Astrocyte (in vitro differentiated cells and primary cell): ENCODE measurements around the gene PRSS8. TPM values are rescaled to one million over a fixed set of nuclear protein-coding genes. Genes with fewer than 3 reads are reported as not detected.

Experiments used
- DNase-seq: peaks from one replicate; pipeline ENCODE4 v3.0.0-alpha.2; 2010; ENCODE audit warnings: low read depth
- FAIRE-seq: peaks from 2 replicates; lab custom pipeline; 2011; peaks lifted over from hg19 to GRCh38; lab: Jason Lieb, UNC
- H2AFZ ChIP-seq: 2 replicates; pipeline ENCODE4 v1.6.0; 2012; ENCODE audit warnings: low read depth, low read length, inconsistent platforms
- H3K27ac ChIP-seq: 2 replicates; pipeline ENCODE4 v1.5.1; 2011; ENCODE audit warnings: low read depth, low read length, inconsistent platforms
- H3K27me3 ChIP-seq: 2 replicates; pipeline ENCODE4 v1.6.0; 2011; ENCODE audit warnings: low read length, inconsistent platforms; ENCODE audit not compliant: insufficient read depth
- H3K36me3 ChIP-seq: 2 replicates; pipeline ENCODE4 v1.5.1; 2011; ENCODE audit warnings: low read length, inconsistent platforms; ENCODE audit not compliant: insufficient read depth
- H3K4me1 ChIP-seq: 2 replicates; pipeline ENCODE4 v1.5.1; 2011; ENCODE audit warnings: low read length, inconsistent platforms; ENCODE audit not compliant: insufficient read depth
- H3K4me2 ChIP-seq: 2 replicates; pipeline ENCODE4 v1.6.0; 2012; ENCODE audit warnings: low read length, inconsistent platforms
- H3K4me3 ChIP-seq: 2 replicates; pipeline ENCODE4 v1.5.1; 2011; ENCODE audit warnings: low read depth, mild to moderate bottlenecking, low read length, inconsistent platforms; ENCODE audit not compliant: insufficient read depth
- H3K79me2 ChIP-seq: 2 replicates; pipeline ENCODE4 v1.6.0; 2012; ENCODE audit warnings: mild to moderate bottlenecking, low read length, inconsistent platforms; ENCODE audit not compliant: insufficient read depth
- H3K9ac ChIP-seq: 2 replicates; pipeline ENCODE4 v1.6.0; 2012; ENCODE audit warnings: mild to moderate bottlenecking, low read length, inconsistent platforms
- H3K9me3 ChIP-seq: 2 replicates; pipeline ENCODE4 v1.5.1; 2012; ENCODE audit warnings: low read depth, mild to moderate bottlenecking, low read length, inconsistent platforms; ENCODE audit not compliant: insufficient read depth
- H4K20me1 ChIP-seq: 2 replicates; pipeline ENCODE4 v1.6.0; 2012; ENCODE audit warnings: low read length, inconsistent platforms; ENCODE audit not compliant: insufficient read depth
- H3K27ac Mint-ChIP-seq: one replicate; pipeline ENCODE4 v1.8.0; 2021; ENCODE audit warnings: mild to moderate bottlenecking, mixed read lengths; ENCODE audit not compliant: unreplicated experiment
- H3K27me3 Mint-ChIP-seq: one replicate; pipeline ENCODE4 v1.8.0; 2021; ENCODE audit warnings: low read depth, mixed read lengths; ENCODE audit not compliant: unreplicated experiment
- H3K36me3 Mint-ChIP-seq: one replicate; pipeline ENCODE4 v1.8.0; 2021; ENCODE audit warnings: low read depth, mixed read lengths; ENCODE audit not compliant: unreplicated experiment
- H3K4me1 Mint-ChIP-seq: one replicate; pipeline ENCODE4 v1.8.0; 2021; ENCODE audit warnings: low read depth, mixed read lengths; ENCODE audit not compliant: unreplicated experiment
- H3K4me3 Mint-ChIP-seq: one replicate; pipeline ENCODE4 v1.8.0; 2021; ENCODE audit warnings: mild to moderate bottlenecking, moderate library complexity, mixed read lengths; ENCODE audit not compliant: unreplicated experiment
- H3K9me3 Mint-ChIP-seq: one replicate; pipeline ENCODE4 v1.8.0; 2021; ENCODE audit warnings: mild to moderate bottlenecking, mixed read lengths; ENCODE audit not compliant: unreplicated experiment
- EZH2 ChIP-seq: IDR thresholded peaks from 2 replicates; pipeline ENCODE4 v1.6.1; 2012; ENCODE audit warnings: mild to moderate bottlenecking, low read length, inconsistent platforms; ENCODE audit not compliant: insufficient read depth
- total RNA-seq: library from RNA; stranded (reverse); gene quantifications from 2 replicates; pipeline ENCODE4 v1.2.1, GENCODE V29; 2021
- TF ChIP-seq, protein P1 (sequence below): IDR thresholded peaks from 2 replicates; pipeline ENCODE4 v1.5.1; 2011; ENCODE audit warnings: low read depth, mild to moderate bottlenecking, inconsistent platforms, low read length, moderate library complexity; ENCODE audit not compliant: insufficient read depth

Gene PRSS8
- total RNA-seq, 1 donor from 2014 or later: 9.5 TPM

- Mint-ChIP-seq H3K4me1 (peaks cover 7% of the 10 kb centered on the region), H3K9me3 (no peaks in the 10 kb centered on the region), H3K36me3 (peaks cover 14% of the 10 kb centered on the region), H3K27me3 (no peaks in the 10 kb centered on the region), H3K27ac (no peak overlapping the region), H3K4me3 (no peak overlapping the region)
- Histone ChIP-seq H3K79me2 (peaks cover 31% of the 10 kb centered on the region), H3K4me1 (peaks cover 8% of the 10 kb centered on the region), H3K4me2 (no peak overlapping the region), H3K36me3 (peaks cover 8% of the 10 kb centered on the region), H3K27me3 (no peaks in the 10 kb centered on the region), H4K20me1 (peaks cover 36% of the 10 kb centered on the region), H3K9ac (no peak overlapping the region), H3K9me3 (no peaks in the 10 kb centered on the region), H2AFZ (no peak overlapping the region), H3K27ac (no peak overlapping the region), H3K4me3 (no peak overlapping the region)
- TF ChIP-seq, protein P1, sequence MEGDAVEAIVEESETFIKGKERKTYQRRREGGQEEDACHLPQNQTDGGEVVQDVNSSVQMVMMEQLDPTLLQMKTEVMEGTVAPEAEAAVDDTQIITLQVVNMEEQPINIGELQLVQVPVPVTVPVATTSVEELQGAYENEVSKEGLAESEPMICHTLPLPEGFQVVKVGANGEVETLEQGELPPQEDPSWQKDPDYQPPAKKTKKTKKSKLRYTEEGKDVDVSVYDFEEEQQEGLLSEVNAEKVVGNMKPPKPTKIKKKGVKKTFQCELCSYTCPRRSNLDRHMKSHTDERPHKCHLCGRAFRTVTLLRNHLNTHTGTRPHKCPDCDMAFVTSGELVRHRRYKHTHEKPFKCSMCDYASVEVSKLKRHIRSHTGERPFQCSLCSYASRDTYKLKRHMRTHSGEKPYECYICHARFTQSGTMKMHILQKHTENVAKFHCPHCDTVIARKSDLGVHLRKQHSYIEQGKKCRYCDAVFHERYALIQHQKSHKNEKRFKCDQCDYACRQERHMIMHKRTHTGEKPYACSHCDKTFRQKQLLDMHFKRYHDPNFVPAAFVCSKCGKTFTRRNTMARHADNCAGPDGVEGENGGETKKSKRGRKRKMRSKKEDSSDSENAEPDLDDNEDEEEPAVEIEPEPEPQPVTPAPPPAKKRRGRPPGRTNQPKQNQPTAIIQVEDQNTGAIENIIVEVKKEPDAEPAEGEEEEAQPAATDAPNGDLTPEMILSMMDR: no peak
- no peak for TF ChIP-seq EZH2
- DNase-seq (no peak), FAIRE-seq (no peak)
These were observed 48.0 kb downstream of the PRSS8 start for GRCh38 chr16:31087481-31087880.

- peaks cover 14% of the 10 kb centered on the region for H3K36me3 Mint-ChIP-seq
- H3K4me1 ChIP-seq: peaks cover 8% of the 10 kb centered on the region
- H3K36me3 ChIP-seq: peaks cover 8% of the 10 kb centered on the region
- H3K4me3 ChIP-seq: no peak overlapping the region
- H3K79me2 ChIP-seq: peaks cover 34% of the 10 kb centered on the region
- H3K27ac Mint-ChIP-seq: no peak overlapping the region
- H3K4me2 ChIP-seq: no peak overlapping the region
- FAIRE-seq: no peak
- peaks cover 7% of the 10 kb centered on the region for H3K4me1 Mint-ChIP-seq
- H3K4me3 Mint-ChIP-seq: no peak overlapping the region
- no peak overlapping the region for H3K9ac ChIP-seq
- H3K27me3 ChIP-seq: no peaks in the 10 kb centered on the region
- no peaks in the 10 kb centered on the region for H3K9me3 ChIP-seq
- no peak overlapping the region for H2AFZ ChIP-seq
- TF ChIP-seq EZH2: no peak
- TF ChIP-seq, protein P1: no peak
- H3K27me3 Mint-ChIP-seq: no peaks in the 10 kb centered on the region
- no peak overlapping the region for H3K27ac ChIP-seq
- H4K20me1 ChIP-seq: peaks cover 42% of the 10 kb centered on the region
- DNase-seq: no peak
- H3K9me3 Mint-ChIP-seq: no peaks in the 10 kb centered on the region
These were observed 49.0 kb downstream of the PRSS8 start for GRCh38 chr16:31086629-31086906.

DNA sequence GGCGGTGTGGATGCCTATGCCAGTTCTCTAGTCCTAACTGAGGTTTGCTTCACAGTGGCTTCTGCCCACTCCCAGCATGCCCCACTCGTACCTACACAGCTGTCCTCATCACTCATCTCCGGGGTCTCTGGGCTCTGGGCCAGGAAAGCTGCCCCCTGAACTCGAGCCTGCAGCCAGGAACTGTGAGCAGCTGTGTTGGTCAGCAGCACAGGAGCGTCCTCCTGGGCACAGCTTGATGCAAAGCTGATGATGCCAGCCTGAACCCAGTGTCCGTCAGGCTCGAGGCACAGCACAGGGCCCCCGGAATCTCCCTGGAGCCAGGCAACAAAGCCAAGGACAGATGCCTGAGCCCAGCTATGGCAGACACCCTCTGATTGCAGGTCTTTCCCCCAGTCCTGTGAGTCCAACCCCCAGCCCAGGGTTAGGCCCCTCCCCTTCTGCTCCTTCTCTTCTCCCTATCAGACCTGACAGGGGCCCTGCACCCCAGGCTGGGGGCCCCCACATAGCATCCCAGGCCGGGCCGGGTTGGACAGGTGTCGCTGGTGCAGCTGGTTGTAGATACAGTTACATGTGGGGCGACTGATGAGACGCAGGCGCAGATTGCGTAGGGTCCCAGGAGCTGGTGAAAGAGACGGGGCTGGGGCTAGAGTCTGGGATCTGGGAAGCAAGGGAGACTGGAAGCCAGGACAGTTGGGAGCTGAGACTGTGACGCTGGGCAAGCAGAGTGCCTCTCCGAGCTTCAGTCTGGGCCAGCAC, 49.5 kb downstream of the PRSS8 start:
- no peak for FAIRE-seq
- no peak for TF ChIP-seq EZH2
- TF ChIP-seq, protein P1: no peak
- peak overlapping the region; percentile 40 for H3K4me3 Mint-ChIP-seq
- H3K36me3 ChIP-seq: peaks cover 5% of the 10 kb centered on the region
- no peak overlapping the region for H2AFZ ChIP-seq
- no peak for DNase-seq
- H4K20me1 ChIP-seq: peaks cover 43% of the 10 kb centered on the region
- peaks cover 8% of the 10 kb centered on the region for H3K4me1 ChIP-seq
- no peak overlapping the region for H3K4me3 ChIP-seq
- H3K27ac ChIP-seq: no peak overlapping the region
- H3K27me3 Mint-ChIP-seq: no peaks in the 10 kb centered on the region
- peak overlapping the region; percentile 23 for H3K9ac ChIP-seq
- H3K36me3 Mint-ChIP-seq: peaks cover 12% of the 10 kb centered on the region
- no peaks in the 10 kb centered on the region for H3K27me3 ChIP-seq
- no peak overlapping the region for H3K27ac Mint-ChIP-seq
- peaks cover 7% of the 10 kb centered on the region for H3K4me1 Mint-ChIP-seq
- H3K9me3 Mint-ChIP-seq: no peaks in the 10 kb centered on the region
- H3K79me2 ChIP-seq: peaks cover 32% of the 10 kb centered on the region
- no peak overlapping the region for H3K4me2 ChIP-seq
- H3K9me3 ChIP-seq: no peaks in the 10 kb centered on the region
